ENCODE measurements around the gene SLX4IP.

Gene SLX4IP

GRCh38 chr20:10654250-10654610, 219.1 kb downstream of the SLX4IP start:
- DNase-seq = no peak

- no peak for DNase-seq
Measured at GRCh38 chr20:10654630-10655029, 219.5 kb downstream of the SLX4IP start.

- no peak for DNase-seq
Measured at GRCh38 chr20:10655720-10656669, 220.9 kb downstream of the SLX4IP start.

- no peak for DNase-seq
Measured at GRCh38 chr20:10657453-10657852, 222.3 kb downstream of the SLX4IP start.

- DNase-seq = no peak
Measured at GRCh38 chr20:10658051-10658823, 223.1 kb downstream of the SLX4IP start.

- DNase-seq = no peak
Measured at GRCh38 chr20:10658876-10659632, 223.9 kb downstream of the SLX4IP start.

- no peak for DNase-seq
Measured at GRCh38 chr20:10659651-10660601, 224.8 kb downstream of the SLX4IP start.

- no peak for DNase-seq
Measured at GRCh38 chr20:10660661-10661060, 225.6 kb downstream of the SLX4IP start.

GRCh38 chr20:10661261-10661660, 226.2 kb downstream of the SLX4IP start:
- no peak for DNase-seq

- DNase-seq = no peak
Measured at GRCh38 chr20:10662151-10662550, 227.0 kb downstream of the SLX4IP start.

GRCh38 chr20:10662661-10663458, 227.8 kb downstream of the SLX4IP start:
- peak; percentile 35 to 44 for DNase-seq

- DNase-seq = no peak
Measured at GRCh38 chr20:10663756-10664155, 228.7 kb downstream of the SLX4IP start.

- no peak for DNase-seq
Measured at GRCh38 chr20:10665027-10665561, 230.0 kb downstream of the SLX4IP start.

- DNase-seq = no peak
Measured at GRCh38 chr20:10665791-10666190, 230.7 kb downstream of the SLX4IP start.

GRCh38 chr20:10666221-10667076, 231.3 kb downstream of the SLX4IP start:
- no peak for DNase-seq

- DNase-seq = no peak
Measured at GRCh38 chr20:10667077-10667401, 231.9 kb downstream of the SLX4IP start.

GRCh38 chr20:10667560-10668167, 232.6 kb downstream of the SLX4IP start:
- no peak for DNase-seq

GRCh38 chr20:10668677-10669368, 233.7 kb downstream of the SLX4IP start:
- no peak for DNase-seq

Measured in inflammatory macrophage treated with lipopolysaccharide for 1 hour (primary cell).